Measurements from ENCODE around the gene TET3. TPM values are rescaled to one million over a fixed set of nuclear protein-coding genes. Genes with fewer than 3 reads are reported as not detected.

Gene TET3
- total and polyA plus RNA-seq, 9 of the 15 experiments (the other 6 are each of a cell fraction or from before 2014, with no cell fraction given), result 0.35 to 16.3 (median 5.5) TPM

DNA sequence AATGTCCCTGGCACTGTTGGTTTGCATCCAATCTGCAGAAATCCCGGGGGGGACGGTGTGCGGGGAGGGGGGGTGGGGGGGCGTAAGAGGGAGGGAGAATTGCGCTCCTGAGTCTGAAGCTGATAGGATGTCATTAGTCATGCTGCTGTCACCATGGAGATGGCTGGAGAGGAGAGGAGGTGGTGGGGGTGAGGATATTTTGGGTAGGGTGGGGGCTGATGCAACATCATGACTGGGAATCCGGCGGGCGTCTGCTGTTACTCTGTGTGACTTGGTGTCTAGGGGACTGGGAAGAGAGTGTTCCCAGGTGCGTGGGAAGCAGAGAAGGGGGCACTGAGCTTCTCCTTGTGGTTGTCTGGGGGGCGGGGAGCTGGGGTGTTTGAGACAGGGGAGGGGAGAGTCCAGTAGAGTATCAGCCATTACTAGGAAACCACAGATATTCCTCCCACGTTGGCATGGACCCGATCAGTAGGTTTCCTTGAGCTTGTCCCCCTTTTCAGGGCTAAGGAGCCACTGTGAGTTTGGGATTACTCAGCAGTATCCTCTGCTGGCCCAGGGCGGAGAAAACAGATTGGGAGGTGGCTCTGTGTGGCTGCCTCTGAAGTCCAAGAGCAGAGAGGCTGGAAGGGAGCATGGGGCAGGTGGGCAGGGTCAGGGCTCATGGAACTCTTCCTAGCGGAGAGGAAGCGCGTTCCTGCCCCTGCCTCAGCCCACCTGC, 18.9 kb downstream of the TET3 start (continued):
- TF ChIP-seq NR4A1 (CRISPR knock-in tag; IDR thresholded peaks at IDR 0.05) (no peak), NR4A1 (tag; IDR thresholded peaks at IDR 0.05) (no peak), MAFF (IDR thresholded peaks at IDR 0.05; ENCODE audit: low read length) (peak; percentile 28; the same call in 1 of the 2 replicates), ZNF3 (CRISPR knock-in tag; IDR thresholded peaks at IDR 0.05) (no peak), SNRNP70 (optimal IDR thresholded peaks at IDR 0.05; ENCODE audit: low read depth, low read length) (no peak), ZNF354B (CRISPR knock-in tag; IDR thresholded peaks at IDR 0.05) (no peak), ZBTB7A (IDR thresholded peaks at IDR 0.05; ENCODE audit: borderline replicate concordance, control insufficient read depth, low read depth, low read length) (no peak), GTF2E2 (tag; IDR thresholded peaks at IDR 0.05) (no peak), EP300 (IDR thresholded peaks at IDR 0.05; ENCODE audit: low read length) (no peak), POLR3G (IDR thresholded peaks at IDR 0.05; ENCODE audit: extremely low read depth, insufficient read length, insufficient replicate concordance) (no peak), REST (IDR thresholded peaks at IDR 0.05; ENCODE audit: borderline replicate concordance) (no peak), REST (CRISPR knock-in tag; IDR thresholded peaks at IDR 0.05; ENCODE audit: low read depth) (no peak), HDAC2 (IDR thresholded peaks at IDR 0.05) (no peak), PPARD (CRISPR knock-in tag; IDR thresholded peaks at IDR 0.05) (no peak)
- TF ChIP-seq, protein P1, sequence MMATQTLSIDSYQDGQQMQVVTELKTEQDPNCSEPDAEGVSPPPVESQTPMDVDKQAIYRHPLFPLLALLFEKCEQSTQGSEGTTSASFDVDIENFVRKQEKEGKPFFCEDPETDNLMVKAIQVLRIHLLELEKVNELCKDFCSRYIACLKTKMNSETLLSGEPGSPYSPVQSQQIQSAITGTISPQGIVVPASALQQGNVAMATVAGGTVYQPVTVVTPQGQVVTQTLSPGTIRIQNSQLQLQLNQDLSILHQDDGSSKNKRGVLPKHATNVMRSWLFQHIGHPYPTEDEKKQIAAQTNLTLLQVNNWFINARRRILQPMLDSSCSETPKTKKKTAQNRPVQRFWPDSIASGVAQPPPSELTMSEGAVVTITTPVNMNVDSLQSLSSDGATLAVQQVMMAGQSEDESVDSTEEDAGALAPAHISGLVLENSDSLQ (IDR thresholded peaks at IDR 0.05), result peak; percentile 76; the same call in 1 of the 2 replicates
- TF ChIP-seq, protein P2, sequence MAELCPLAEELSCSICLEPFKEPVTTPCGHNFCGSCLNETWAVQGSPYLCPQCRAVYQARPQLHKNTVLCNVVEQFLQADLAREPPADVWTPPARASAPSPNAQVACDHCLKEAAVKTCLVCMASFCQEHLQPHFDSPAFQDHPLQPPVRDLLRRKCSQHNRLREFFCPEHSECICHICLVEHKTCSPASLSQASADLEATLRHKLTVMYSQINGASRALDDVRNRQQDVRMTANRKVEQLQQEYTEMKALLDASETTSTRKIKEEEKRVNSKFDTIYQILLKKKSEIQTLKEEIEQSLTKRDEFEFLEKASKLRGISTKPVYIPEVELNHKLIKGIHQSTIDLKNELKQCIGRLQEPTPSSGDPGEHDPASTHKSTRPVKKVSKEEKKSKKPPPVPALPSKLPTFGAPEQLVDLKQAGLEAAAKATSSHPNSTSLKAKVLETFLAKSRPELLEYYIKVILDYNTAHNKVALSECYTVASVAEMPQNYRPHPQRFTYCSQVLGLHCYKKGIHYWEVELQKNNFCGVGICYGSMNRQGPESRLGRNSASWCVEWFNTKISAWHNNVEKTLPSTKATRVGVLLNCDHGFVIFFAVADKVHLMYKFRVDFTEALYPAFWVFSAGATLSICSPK (IDR thresholded peaks at IDR 0.05; ENCODE audit: borderline replicate concordance), result no peak

All from K562 (cell line).